ENCODE data around the gene UBTD2. TPM values are rescaled to one million over a fixed set of nuclear protein-coding genes. Genes with fewer than 3 reads are reported as not detected.

The UBTD2 gene
- total RNA-seq, 1 donor from 2014 or later = 6.8 TPM

DNA sequence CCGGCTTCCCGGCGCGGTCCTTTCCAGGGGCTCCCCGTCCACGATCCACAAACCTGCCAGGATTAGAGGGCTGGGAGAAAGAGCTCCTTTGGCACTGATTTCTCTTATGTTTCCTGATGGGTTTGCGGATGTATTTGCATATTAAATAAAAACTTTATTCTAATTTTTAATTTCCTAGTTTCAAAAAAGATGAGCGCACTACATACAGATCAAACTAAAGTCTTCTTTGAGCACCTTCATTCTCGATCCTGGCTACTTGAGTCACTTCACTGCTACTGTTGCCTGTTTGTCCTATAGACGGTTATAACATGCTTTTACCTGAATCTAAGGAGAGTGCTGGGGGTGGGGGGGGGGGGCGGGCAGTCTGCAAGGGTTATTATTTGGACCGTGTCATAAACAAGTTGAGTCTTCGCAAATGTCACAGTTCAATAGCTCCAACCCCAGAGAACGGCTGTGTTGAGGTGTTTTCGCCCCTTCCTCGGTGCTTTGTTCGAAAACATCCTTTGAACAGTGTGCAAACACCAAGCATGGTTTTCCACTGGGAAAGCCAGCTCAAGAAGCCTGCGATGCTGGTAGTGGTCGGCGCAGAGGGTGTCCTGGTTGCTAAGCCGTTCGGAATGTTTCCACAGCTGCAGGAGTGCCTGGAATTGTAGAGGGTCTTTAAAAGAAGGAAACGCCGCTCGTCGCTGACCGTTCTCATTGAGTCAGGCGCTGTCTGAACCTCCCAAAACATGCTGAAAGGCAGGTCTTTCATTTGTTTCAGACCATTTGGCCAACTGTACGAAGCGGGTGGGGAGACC, 94.5 kb downstream of the UBTD2 start:
- Histone ChIP-seq H3K27me3 (no peaks in the 10 kb centered on the region), H3K4me3 (peak overlapping the region; percentile 61 to 80), H3K36me3 (no peaks in the 10 kb centered on the region), H3K9me3 (no peaks in the 10 kb centered on the region), H3K27ac (no peak overlapping the region), H3K4me1 (peaks cover 0 to 8% of the 10 kb centered on the region in 2 donors)
- peak in 1 of 2 donors; percentile 51 for DNase-seq (ENCODE audit: low spot score in 2 of 2)
- intact Hi-C loops (cut with DNase I) = loop anchor here (1.0 to 10.0 kb wide), 7 partner anchors 82 to 868 kb away; partner anchors contain the start of genes CREBRF, FBXW11, FGF18 and SH3PXD2B
- TF ChIP-seq, protein P1, sequence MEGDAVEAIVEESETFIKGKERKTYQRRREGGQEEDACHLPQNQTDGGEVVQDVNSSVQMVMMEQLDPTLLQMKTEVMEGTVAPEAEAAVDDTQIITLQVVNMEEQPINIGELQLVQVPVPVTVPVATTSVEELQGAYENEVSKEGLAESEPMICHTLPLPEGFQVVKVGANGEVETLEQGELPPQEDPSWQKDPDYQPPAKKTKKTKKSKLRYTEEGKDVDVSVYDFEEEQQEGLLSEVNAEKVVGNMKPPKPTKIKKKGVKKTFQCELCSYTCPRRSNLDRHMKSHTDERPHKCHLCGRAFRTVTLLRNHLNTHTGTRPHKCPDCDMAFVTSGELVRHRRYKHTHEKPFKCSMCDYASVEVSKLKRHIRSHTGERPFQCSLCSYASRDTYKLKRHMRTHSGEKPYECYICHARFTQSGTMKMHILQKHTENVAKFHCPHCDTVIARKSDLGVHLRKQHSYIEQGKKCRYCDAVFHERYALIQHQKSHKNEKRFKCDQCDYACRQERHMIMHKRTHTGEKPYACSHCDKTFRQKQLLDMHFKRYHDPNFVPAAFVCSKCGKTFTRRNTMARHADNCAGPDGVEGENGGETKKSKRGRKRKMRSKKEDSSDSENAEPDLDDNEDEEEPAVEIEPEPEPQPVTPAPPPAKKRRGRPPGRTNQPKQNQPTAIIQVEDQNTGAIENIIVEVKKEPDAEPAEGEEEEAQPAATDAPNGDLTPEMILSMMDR (IDR thresholded peaks at IDR 0.05) = no peak

DNA sequence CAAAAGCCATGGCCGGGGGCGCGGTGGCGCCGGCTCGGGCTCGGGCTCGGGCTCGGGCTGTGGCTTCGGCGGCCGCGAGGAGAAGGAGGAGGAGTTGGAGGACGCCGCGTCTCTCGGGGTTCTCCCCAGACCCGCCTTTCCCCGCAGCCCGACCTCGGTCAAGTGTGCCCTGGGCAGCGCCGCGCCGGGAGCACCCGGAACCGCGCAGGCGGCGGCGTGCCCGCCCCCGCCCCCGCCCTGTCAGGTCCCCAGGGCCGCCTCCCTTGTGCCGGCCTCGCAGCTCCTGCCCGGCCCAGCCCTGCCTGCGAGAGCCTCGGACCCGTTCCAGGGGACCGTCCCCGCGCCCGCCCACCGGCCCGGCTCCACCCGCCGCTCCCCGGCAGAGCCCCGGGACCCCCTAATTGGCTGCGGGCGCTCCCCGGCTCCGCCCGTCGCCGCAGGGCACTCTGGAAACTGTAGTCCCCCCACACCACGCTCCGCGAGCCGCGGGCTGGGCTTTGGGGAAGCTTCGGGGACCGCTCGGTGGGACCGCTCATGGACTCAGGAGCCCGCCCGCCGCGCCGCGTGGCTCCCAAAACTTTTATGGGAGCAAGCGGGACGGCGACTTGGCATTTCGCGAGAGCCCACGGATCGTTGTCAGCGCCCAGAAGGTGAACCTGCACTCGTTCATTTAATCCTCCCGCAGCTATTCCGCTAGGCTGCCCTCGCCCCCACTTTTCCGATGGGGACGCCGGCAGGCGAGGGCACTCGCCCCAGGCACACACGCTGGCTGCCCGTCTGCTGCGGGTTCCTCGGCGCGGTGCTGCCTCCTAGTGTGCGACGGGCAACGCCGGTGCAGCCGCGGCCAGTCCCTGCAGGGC, 95.3 kb downstream of the UBTD2 start, which contains the start of gene STK10:
Gene STK10 (minus strand): TSS at position 192 of the 860 bp plus-strand sequence. CDS start 182 bp downstream, at position 10.
- TF ChIP-seq, protein P1 (IDR thresholded peaks at IDR 0.05) = peak; percentile 91 to 94 (median 92)
- Histone ChIP-seq H3K9me3 (no peaks in the 10 kb centered on the region), H3K36me3 (no peaks in the 10 kb centered on the region), H3K27me3 (no peaks in the 10 kb centered on the region), H3K4me3 (peak within 1 kb of the TSS; percentile 61 to 80), H3K4me1 (peaks cover 0 to 8% of the 10 kb centered on the region in 2 donors), H3K27ac (peak within 1 kb of the TSS; percentile 86 to 88)
- intact Hi-C loops (cut with DNase I) = loop anchor here (1.0 to 10.0 kb wide), 7 partner anchors 81 to 869 kb away; partner anchors contain the start of genes CREBRF, FBXW11, FGF18 and SH3PXD2B
- DNase-seq (ENCODE audit: low spot score in 2 of 2) = peak; percentile 70 to 95

DNA sequence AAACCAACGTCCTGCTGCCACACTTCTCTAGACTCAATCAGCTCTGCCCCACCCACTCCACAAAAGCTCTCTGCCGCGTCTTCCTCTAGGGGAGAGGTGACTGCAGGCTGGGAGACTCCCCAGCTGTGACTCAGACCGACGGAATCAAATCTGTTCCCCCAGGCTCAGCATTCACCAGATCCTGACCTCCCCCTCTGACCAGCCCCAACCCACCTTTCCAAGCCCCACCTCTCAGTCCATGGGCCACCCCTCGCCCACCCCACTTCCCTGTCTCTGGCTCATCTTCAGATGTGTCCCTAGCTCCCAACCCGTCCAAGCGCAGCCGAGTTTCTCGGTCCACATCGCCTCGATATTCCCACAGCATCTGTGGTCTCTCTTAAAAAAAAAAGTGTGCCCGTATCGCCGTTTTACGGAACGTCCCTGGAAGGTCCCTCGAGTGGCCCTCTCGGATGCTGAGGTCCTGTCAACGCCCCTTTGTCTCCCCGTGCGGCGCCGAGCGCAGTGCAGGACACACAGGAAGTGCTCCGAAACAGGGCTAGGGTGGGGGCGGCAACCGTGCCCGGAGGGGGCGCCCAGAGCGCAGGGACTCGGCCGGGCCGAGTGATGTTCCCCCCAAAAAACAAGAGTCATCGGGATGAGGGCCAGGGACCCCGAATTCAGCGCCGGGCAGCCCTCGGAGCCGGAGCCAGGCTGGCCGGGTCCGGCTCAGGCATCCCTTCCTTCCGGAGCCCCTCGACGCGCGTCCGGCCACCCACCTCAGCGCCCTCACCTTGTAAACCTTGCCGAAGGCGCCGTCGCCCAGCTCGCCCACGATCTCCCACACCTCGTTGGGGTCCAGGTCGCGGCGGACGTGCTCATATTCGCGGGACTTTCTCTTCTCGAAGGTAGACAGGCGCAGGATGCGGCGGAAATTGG, 96.2 kb downstream of the UBTD2 start:
- intact Hi-C loops (cut with DNase I) = loop anchor here (1.0 to 10.0 kb wide), 7 partner anchors 80 to 870 kb away; partner anchors contain the start of genes CREBRF, FBXW11, FGF18 and SH3PXD2B
- DNase-seq (ENCODE audit: low spot score in 2 of 2) = peak; percentile 48 to 81
- TF ChIP-seq, protein P1 (IDR thresholded peaks at IDR 0.05) = no peak

DNA sequence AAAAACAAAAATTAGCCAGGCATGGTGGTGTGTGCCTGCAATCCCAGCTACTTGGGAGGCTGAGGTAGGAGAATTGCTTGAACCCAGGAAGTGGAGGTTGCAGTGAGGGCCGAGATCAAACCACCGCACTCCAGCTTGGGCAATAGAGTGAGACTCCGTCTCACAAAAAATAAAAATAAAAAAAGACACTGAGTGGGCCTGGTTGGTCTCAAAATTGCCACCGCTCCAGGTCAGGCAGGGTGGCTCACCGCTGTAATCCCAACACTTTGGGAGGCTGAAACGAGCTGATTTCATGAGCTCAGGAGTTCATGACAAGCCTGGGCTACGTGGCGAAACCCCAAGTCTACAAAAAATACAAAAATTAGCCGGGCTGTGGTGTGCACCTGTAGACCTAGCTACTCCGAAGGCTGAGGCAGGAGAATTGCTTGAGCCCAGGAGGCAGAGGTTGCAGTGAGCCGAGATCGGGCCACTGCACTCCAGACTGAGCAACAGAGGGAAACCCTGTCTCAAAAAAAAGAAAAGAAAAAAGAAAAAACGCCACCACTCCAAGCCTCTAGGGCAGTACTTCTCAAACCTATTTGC, 97.4 kb downstream of the UBTD2 start:
- TF ChIP-seq, protein P1 (IDR thresholded peaks at IDR 0.05) = no peak
- Histone ChIP-seq H3K4me3 (peak overlapping the region in 1 of 2 donors; percentile 80), H3K36me3 (no peaks in the 10 kb centered on the region), H3K27ac (peak overlapping the region in 1 of 2 donors; percentile 43), H3K9me3 (no peaks in the 10 kb centered on the region), H3K27me3 (no peaks in the 10 kb centered on the region), H3K4me1 (peaks cover 0 to 8% of the 10 kb centered on the region in 2 donors)
- no peak for DNase-seq (ENCODE audit: low spot score in 2 of 2)
- intact Hi-C loops (cut with DNase I) = loop anchor here (5.0 to 10.0 kb wide), 3 partner anchors 269 to 871 kb away; partner anchors contain the start of genes CREBRF, FGF18 and SH3PXD2B

More for the DNA sequence above, 96.2 kb downstream of the UBTD2 start:
- Histone ChIP-seq H3K27me3 (no peaks in the 10 kb centered on the region), H3K36me3 (no peaks in the 10 kb centered on the region), H3K4me1 (peaks cover 0 to 8% of the 10 kb centered on the region in 2 donors), H3K9me3 (no peaks in the 10 kb centered on the region), H3K4me3 (peak overlapping the region; percentile 61 to 80), H3K27ac (peak overlapping the region; percentile 86 to 88)

Measured in ascending aorta (tissue), 2 donors.